H1 (cell line): Measurements from ENCODE around the gene MACROD2. TPM values are rescaled to one million over a fixed set of nuclear protein-coding genes. Genes with fewer than 3 reads are reported as not detected.

Source experiments
- CTCF ChIA-PET: fragments of 300-600 bp; sonication (Branson Sonifier 250); formaldehyde crosslinking; loops from one replicate; lab custom pipeline; 2021; ENCODE audit not compliant: partially characterized antibody; lab: Charles Lee
- POLR2A ChIA-PET: fragments of 300-600 bp; sonication (Branson Sonifier 250); formaldehyde crosslinking; loops from one replicate; lab custom pipeline; 2021; ENCODE audit warnings: inconsistent platforms; ENCODE audit not compliant: partially characterized antibody; lab: Charles Lee
- DNase-seq, 2 experiments: peaks; one replicate each; pipeline versions ENCODE4 v3.0.0 to v3.0.0-alpha.2; 2010 to 2022; ENCODE audit warnings: low spot score in 2 of 2, low read depth in 1 of 2, mixed read lengths in 1 of 2
- FAIRE-seq: peaks from 2 replicates; lab custom pipeline; 2011; peaks lifted over from hg19 to GRCh38; lab: Jason Lieb, UNC
- H2AFZ ChIP-seq: 2 replicates; pipeline ENCODE4 v1.8.1; 2012; ENCODE audit warnings: low read length, inconsistent platforms
- H2AK5ac ChIP-seq: 2 replicates; pipeline ENCODE4 v1.6.1; 2013; ENCODE audit warnings: low read depth, low read length
- H2BK120ac ChIP-seq: replicated peaks from 2 replicates; pipeline ENCODE3; 2013; ENCODE audit warnings: low read depth, low read length, inconsistent platforms
- H2BK12ac ChIP-seq: 2 replicates; pipeline ENCODE4 v1.6.1; 2013; ENCODE audit warnings: low read depth, low read length
- H2BK15ac ChIP-seq: 2 replicates; pipeline ENCODE4 v1.6.1; 2013; ENCODE audit warnings: low read length
- H2BK20ac ChIP-seq: 2 replicates; pipeline ENCODE4 v1.6.1; 2013; ENCODE audit warnings: low read length
- H2BK5ac ChIP-seq: 2 replicates; pipeline ENCODE4 v1.6.1; 2013; ENCODE audit warnings: low read depth, low read length
- H3K14ac ChIP-seq: 2 replicates; pipeline ENCODE4 v1.6.1; 2013; ENCODE audit warnings: inconsistent platforms; ENCODE audit not compliant: insufficient read length
- H3K18ac ChIP-seq: 2 replicates; pipeline ENCODE4 v1.6.1; 2013; ENCODE audit warnings: low read length; ENCODE audit errors: extremely low read depth
- H3K23ac ChIP-seq: 2 replicates; pipeline ENCODE4 v1.6.1; 2013; ENCODE audit warnings: inconsistent platforms; ENCODE audit not compliant: insufficient read length
- H3K23me2 ChIP-seq: 2 replicates; pipeline ENCODE4 v1.6.1; 2013; ENCODE audit warnings: low read depth, low read length
- H3K27ac ChIP-seq: 2 replicates; pipeline ENCODE4 v1.6.1; 2011; ENCODE audit warnings: low read depth, low read length, inconsistent platforms
- H3K27me3 ChIP-seq, 4 experiments: replicated peaks in 1 of 4; 1 replicate in 1 of 4; 2 replicates in 3 of 4; pipeline versions ENCODE4 v1.6.1 to v1.8.1; 2011 to 2013; ENCODE audit warnings: low read length in 3 of 4, mild to moderate bottlenecking in 3 of 4, inconsistent platforms in 2 of 4, mixed read lengths in 2 of 4, moderate library complexity in 1 of 4; ENCODE audit not compliant: control insufficient read depth in 3 of 4, insufficient read depth in 3 of 4; ENCODE audit errors: extremely low read depth in 1 of 4
- H3K36me3 ChIP-seq, 4 experiments: 2 replicates each; pipeline versions ENCODE4 v1.6.1 to v1.8.1; 2011 to 2013; ENCODE audit warnings: mild to moderate bottlenecking in 4 of 4, low read length in 3 of 4, moderate library complexity in 2 of 4, control low read depth in 1 of 4, inconsistent platforms in 1 of 4; ENCODE audit not compliant: insufficient read depth in 4 of 4, control insufficient read depth in 2 of 4
- H3K4ac ChIP-seq: replicated peaks from 2 replicates; pipeline ENCODE3; 2013; ENCODE audit warnings: low read length, low read depth, mixed read lengths, inconsistent platforms; ENCODE audit not compliant: insufficient read length
- H3K4me1 ChIP-seq, 4 experiments: replicated peaks in 1 of 4; 1 replicate in 1 of 4; 2 replicates in 3 of 4; pipeline versions ENCODE4 v1.6.1 to v1.8.1; 2011 to 2013; ENCODE audit warnings: low read length in 3 of 4, inconsistent platforms in 2 of 4, mixed read lengths in 1 of 4; ENCODE audit not compliant: insufficient read depth in 4 of 4, control insufficient read depth in 3 of 4
- H3K4me2 ChIP-seq, 2 experiments: 2 replicates each; pipeline versions ENCODE4 v1.6.1 to v1.8.1; 2011 to 2013; ENCODE audit warnings: low read depth in 2 of 2, low read length in 2 of 2, control low read depth in 1 of 2, inconsistent platforms in 1 of 2, mild to moderate bottlenecking in 1 of 2; ENCODE audit not compliant: insufficient read depth in 1 of 2
- H3K4me3 ChIP-seq, 4 experiments: fragments of 200-600, 300-600 bp in 1 of 4; sonication (generic), shearing (Covaris generic), sonication (Bioruptor Twin) in 1 of 4; 2 replicates each; pipeline versions ENCODE4 v1.5.1 to v1.8.1; 2011 to 2016; ENCODE audit warnings: low read length in 4 of 4, low read depth in 3 of 4, control low read depth in 2 of 4, inconsistent platforms in 2 of 4, mild to moderate bottlenecking in 2 of 4, mixed read lengths in 1 of 4, moderate library complexity in 1 of 4; ENCODE audit not compliant: insufficient read depth in 2 of 4; ENCODE audit errors: extremely low read depth in 1 of 4
- H3K56ac ChIP-seq: replicated peaks from 2 replicates; pipeline ENCODE3; 2013; ENCODE audit warnings: low read depth, mild to moderate bottlenecking, mixed read lengths, low read length, inconsistent platforms; ENCODE audit not compliant: insufficient read length
- H3K79me1 ChIP-seq: 2 replicates; pipeline ENCODE4 v1.6.1; 2013; ENCODE audit warnings: low read depth, low read length, control low read depth
- H3K79me2 ChIP-seq, 2 experiments: 2 replicates each; pipeline versions ENCODE4 v1.6.1 to v1.8.1; 2012 to 2013; ENCODE audit warnings: low read length in 2 of 2, mild to moderate bottlenecking in 2 of 2, inconsistent platforms in 1 of 2; ENCODE audit not compliant: insufficient read depth in 2 of 2, control insufficient read depth in 1 of 2
- H3K9ac ChIP-seq, 4 experiments: replicated peaks in 1 of 4; 1 replicate in 1 of 4; 2 replicates in 3 of 4; pipeline versions ENCODE4 v1.6.1 to v1.8.1; 2011 to 2013; ENCODE audit warnings: low read depth in 3 of 4, low read length in 3 of 4, control low read depth in 2 of 4, mild to moderate bottlenecking in 2 of 4, moderate library complexity in 2 of 4, inconsistent platforms in 1 of 4; ENCODE audit errors: extremely low read depth in 1 of 4
- H3K9me3 ChIP-seq, 2 experiments: 2 replicates each; pipeline versions ENCODE4 v1.6.1 to v1.8.1; 2012 to 2013; ENCODE audit warnings: mild to moderate bottlenecking in 2 of 2, moderate library complexity in 2 of 2, control low read depth in 1 of 2, inconsistent platforms in 1 of 2, low read depth in 1 of 2, low read length in 1 of 2, mixed read lengths in 1 of 2; ENCODE audit not compliant: insufficient read depth in 2 of 2
- H4K20me1 ChIP-seq, 2 experiments: replicated peaks in 1 of 2; 2 replicates each; pipeline versions ENCODE3 to v1.8.1; 2011 to 2013; ENCODE audit warnings: inconsistent platforms in 2 of 2, low read length in 2 of 2, mild to moderate bottlenecking in 1 of 2; ENCODE audit not compliant: insufficient read depth in 2 of 2, control insufficient read depth in 1 of 2
- H4K5ac ChIP-seq: 2 replicates; pipeline ENCODE4 v1.6.1; 2013; ENCODE audit warnings: low read length, low read depth, mixed read lengths, inconsistent platforms; ENCODE audit not compliant: insufficient read length
- H4K8ac ChIP-seq: 2 replicates; pipeline ENCODE4 v1.8.0; 2013; ENCODE audit warnings: mild to moderate bottlenecking, moderate library complexity, low read length, inconsistent platforms; ENCODE audit not compliant: insufficient read depth; ENCODE audit errors: extremely low read depth
- H4K91ac ChIP-seq: replicated peaks from 2 replicates; pipeline ENCODE3; 2013; ENCODE audit warnings: low read length, mixed read lengths, inconsistent platforms; ENCODE audit not compliant: insufficient read length
- POLR2AphosphoS5 ChIP-seq: IDR thresholded peaks from 2 replicates; pipeline ENCODE4 v1.6.1; 2011; ENCODE audit warnings: low read depth, low read length
- SIN3A ChIP-seq, 2 experiments: IDR thresholded peaks in 1 of 2; conservative IDR thresholded peaks in 1 of 2; 2 replicates each; pipeline ENCODE4 v1.6.1; 2011 to 2012; ENCODE audit warnings: low read length in 2 of 2, improper control_type of control experiment in 1 of 2, low read depth in 1 of 2, mild to moderate bottlenecking in 1 of 2
- WGBS, 2 experiments: shearing (Covaris generic) in 1 of 2; methylation state at CpG; one replicate each; pipeline versions ENCODE4 v1.1.6 to v1.1.7; 2013 to 2015; ENCODE audit warnings: low lambda C conversion rate in 2 of 2, mixed read lengths in 2 of 2, inconsistent platforms in 1 of 2, low coverage in 1 of 2, missing lambda C conversion rate in 1 of 2; ENCODE audit not compliant: insufficient replicate concordance in 2 of 2, insufficient coverage in 1 of 2, insufficient read length in 1 of 2; ENCODE audit errors: extremely low coverage in 1 of 2, missing lambda C conversion rate in 1 of 2; 5-methylcytosine and 5-hydroxymethylcytosine counted together
- polyA plus RNA-seq, 7 experiments: library from polyadenylated mRNA; depleted of rRNA in 3 of 7; stranded (reverse) in 5 of 7; unstranded in 2 of 7; fragments of >200 nt in 5 of 7; fragments of 200-250 nt in 2 of 7; gene quantifications; 1 replicate in 5 of 7; 2 replicates in 1 of 7; 4 replicates in 1 of 7; pipeline versions ENCODE4 v1.2.1 to v1.2.3, GENCODE V29; 2011 to 2013; ENCODE audit warnings: missing spikeins in 2 of 7, mixed read lengths in 2 of 7
- total RNA-seq: library from RNA; stranded (reverse); fragmentation: NEBNext Ultra II Directional; extraction: Animal tissue kit (Norgen Biotek cat#: 25700); gene quantifications from 2 replicates; pipeline ENCODE4 v1.2.1, GENCODE V29; 2021

The MACROD2 gene
- total and polyA plus RNA-seq, 2 of the 8 experiments (the other 6 are each of a cell fraction or from before 2014, with no cell fraction given) = 0.70 to 3.9 TPM

GRCh38 chr20:15047601-15048000 is 1052.3 kb downstream of the MACROD2 start:
- Histone ChIP-seq H3K23me2 (no peaks in the 10 kb centered on the region; the same call in none of the 2 replicates), H4K91ac (no peak overlapping the region), H2AK5ac (no peak overlapping the region), H2BK15ac (no peak overlapping the region), H4K20me1 (no peaks in the 10 kb centered on the region), H2BK120ac (no peak overlapping the region), H3K23ac (no peak overlapping the region), H3K9me3 (no peaks in the 10 kb centered on the region), H2AFZ (no peak overlapping the region), H3K18ac (no peak overlapping the region), H4K8ac (no peak overlapping the region), H3K4me1 (no peaks in the 10 kb centered on the region), H4K5ac (no peak overlapping the region), H3K4ac (no peak overlapping the region), H2BK20ac (no peak overlapping the region), H3K9ac (no peak overlapping the region), H3K27ac (no peak overlapping the region), H3K27me3 (no peaks in the 10 kb centered on the region), H2BK5ac (no peak overlapping the region), H3K36me3 (no peaks in the 10 kb centered on the region), H3K79me2 (no peaks in the 10 kb centered on the region), H3K79me1 (no peaks in the 10 kb centered on the region), H2BK12ac (no peak overlapping the region), H3K14ac (no peak overlapping the region), H3K56ac (no peak overlapping the region), H3K4me3 (no peak overlapping the region), H3K4me2 (no peak overlapping the region)
- 95% methylated on average over 1 of the region's 1 CpG; no CpG with 5 or more reads in 1 of the 2 experiments for WGBS, 2 experiments
- DNase-seq = no peak
- POLR2A ChIA-PET = no interaction called here
- CTCF ChIA-PET = no interaction called here
- TF ChIP-seq POLR2AphosphoS5 = no peak
- TF ChIP-seq SIN3A (conservative IDR thresholded peaks at IDR 0.05 in 1 of 2, IDR thresholded peaks at IDR 0.05 in 1 of 2; ENCODE audit: low read depth in 1 of 2, low read length in 2 of 2) = no peak
- FAIRE-seq = no peak
